ENCODE data around the gene FASLG.

The FASLG gene

GRCh38 chr1:172658871-172659453, at the start of gene FASLG:
Gene FASLG (plus strand): TSS chr1:172659103. CDS start chr1:172659202, 99 bp downstream.
- TF ChIP-seq GATA2 (IDR thresholded peaks at IDR 0.05; ENCODE audit: low read depth, low read length) (no peak), GATA3 (IDR thresholded peaks at IDR 0.05; ENCODE audit: low read depth, low read length) (no peak)

- no peak for TF ChIP-seq GATA3 (IDR thresholded peaks at IDR 0.05; ENCODE audit: low read depth, low read length)
- TF ChIP-seq GATA2 (IDR thresholded peaks at IDR 0.05; ENCODE audit: low read depth, low read length) = no peak
Observed at GRCh38 chr1:172609528-172609927, 49.4 kb upstream of the FASLG start.

GRCh38 chr1:172612478-172612877, 46.4 kb upstream of the FASLG start:
- TF ChIP-seq GATA3 (IDR thresholded peaks at IDR 0.05; ENCODE audit: low read depth, low read length) = no peak
- TF ChIP-seq GATA2 (IDR thresholded peaks at IDR 0.05; ENCODE audit: low read depth, low read length) = no peak

GRCh38 chr1:172613294-172613693, 45.6 kb upstream of the FASLG start:
- no peak for TF ChIP-seq GATA2 (IDR thresholded peaks at IDR 0.05; ENCODE audit: low read depth, low read length)

GRCh38 chr1:172616195-172616594, 42.7 kb upstream of the FASLG start:
- TF ChIP-seq GATA2 (IDR thresholded peaks at IDR 0.05; ENCODE audit: low read depth, low read length) (no peak), GATA3 (IDR thresholded peaks at IDR 0.05; ENCODE audit: low read depth, low read length) (no peak)

- TF ChIP-seq GATA2 (IDR thresholded peaks at IDR 0.05; ENCODE audit: low read depth, low read length) (no peak), GATA3 (IDR thresholded peaks at IDR 0.05; ENCODE audit: low read depth, low read length) (no peak)
Observed at GRCh38 chr1:172616636-172617035, 42.3 kb upstream of the FASLG start.

- no peak for TF ChIP-seq GATA2 (IDR thresholded peaks at IDR 0.05; ENCODE audit: low read depth, low read length)
- TF ChIP-seq GATA3 (IDR thresholded peaks at IDR 0.05; ENCODE audit: low read depth, low read length) = no peak
Observed at GRCh38 chr1:172622541-172622940, 36.4 kb upstream of the FASLG start.

- no peak for TF ChIP-seq GATA3 (IDR thresholded peaks at IDR 0.05; ENCODE audit: low read depth, low read length)
- no peak for TF ChIP-seq GATA2 (IDR thresholded peaks at IDR 0.05; ENCODE audit: low read depth, low read length)
Observed at GRCh38 chr1:172623748-172624147, 35.2 kb upstream of the FASLG start.

GRCh38 chr1:172626845-172627244, 32.1 kb upstream of the FASLG start:
- no peak for TF ChIP-seq GATA2 (IDR thresholded peaks at IDR 0.05; ENCODE audit: low read depth, low read length)
- TF ChIP-seq GATA3 (IDR thresholded peaks at IDR 0.05; ENCODE audit: low read depth, low read length) = no peak

- TF ChIP-seq GATA3 (IDR thresholded peaks at IDR 0.05; ENCODE audit: low read depth, low read length) (no peak), GATA2 (IDR thresholded peaks at IDR 0.05; ENCODE audit: low read depth, low read length) (no peak)
Observed at GRCh38 chr1:172627702-172628101, 31.2 kb upstream of the FASLG start.

- TF ChIP-seq GATA3 (IDR thresholded peaks at IDR 0.05; ENCODE audit: low read depth, low read length) (no peak), GATA2 (IDR thresholded peaks at IDR 0.05; ENCODE audit: low read depth, low read length) (no peak)
Observed at GRCh38 chr1:172628401-172628800, 30.5 kb upstream of the FASLG start.

GRCh38 chr1:172629170-172629569, 29.7 kb upstream of the FASLG start:
- TF ChIP-seq GATA2 (IDR thresholded peaks at IDR 0.05; ENCODE audit: low read depth, low read length) = no peak
- TF ChIP-seq GATA3 (IDR thresholded peaks at IDR 0.05; ENCODE audit: low read depth, low read length) = no peak

GRCh38 chr1:172629638-172630037, 29.3 kb upstream of the FASLG start:
- TF ChIP-seq GATA3 (IDR thresholded peaks at IDR 0.05; ENCODE audit: low read depth, low read length) = no peak
- TF ChIP-seq GATA2 (IDR thresholded peaks at IDR 0.05; ENCODE audit: low read depth, low read length) = no peak

GRCh38 chr1:172630056-172630818, 28.7 kb upstream of the FASLG start:
- TF ChIP-seq GATA3 (IDR thresholded peaks at IDR 0.05; ENCODE audit: low read depth, low read length) (no peak), GATA2 (IDR thresholded peaks at IDR 0.05; ENCODE audit: low read depth, low read length) (no peak)

GRCh38 chr1:172630868-172631267, 28.0 kb upstream of the FASLG start:
- TF ChIP-seq GATA2 (IDR thresholded peaks at IDR 0.05; ENCODE audit: low read depth, low read length) (no peak), GATA3 (IDR thresholded peaks at IDR 0.05; ENCODE audit: low read depth, low read length) (no peak)
